DMS79 (cell line): Measurements from ENCODE around the gene PADI1.

ENCODE experiments used
- DNase-seq: peaks from one replicate; lab custom pipeline; 2025; lab: John Stamatoyannopoulos, UW

Gene PADI1

GRCh38 chr1:17204546-17205440 is at the start of gene PADI1:
TSS of gene PADI1 (plus strand) at chr1:17205128. CDS start at chr1:17205218, 90 bp downstream.
- DNase-seq, result no peak

DNA sequence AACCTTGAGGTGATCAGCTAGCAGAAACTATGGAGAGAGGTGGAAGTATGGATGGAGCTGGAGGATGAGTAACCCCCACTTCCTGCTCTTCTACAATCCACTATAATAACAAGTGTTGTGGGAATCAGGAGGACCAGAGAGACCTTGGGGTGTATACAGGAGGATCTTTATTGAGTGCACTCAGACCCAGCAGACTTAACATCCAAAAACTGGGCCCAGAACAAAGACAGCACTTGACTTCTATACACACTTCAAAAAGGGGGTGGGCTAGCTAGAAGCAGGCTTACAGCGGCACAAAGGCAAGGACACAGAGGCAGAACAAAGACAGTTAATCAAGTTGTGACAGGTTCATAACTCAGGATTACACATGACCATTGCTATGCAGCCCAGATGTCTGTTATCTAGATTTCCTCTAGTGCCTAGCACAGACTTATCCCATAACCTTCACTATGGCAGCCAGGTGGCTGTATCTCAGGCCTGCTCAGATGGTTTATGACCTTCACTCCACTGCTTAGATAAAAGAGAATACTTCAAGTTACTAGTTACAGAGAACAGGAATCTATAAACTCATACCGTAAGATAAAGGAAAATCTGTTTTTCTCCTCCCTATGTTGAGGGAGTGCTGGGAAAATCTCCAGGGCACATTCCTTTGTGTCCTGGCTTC is 49.5 kb upstream of the PADI1 start:
- no peak for DNase-seq

- DNase-seq, result no peak
These were observed 48.8 kb upstream of the PADI1 start for GRCh38 chr1:17156108-17156507.

- no peak for DNase-seq
These were observed 46.0 kb upstream of the PADI1 start for GRCh38 chr1:17158961-17159360.

DNA sequence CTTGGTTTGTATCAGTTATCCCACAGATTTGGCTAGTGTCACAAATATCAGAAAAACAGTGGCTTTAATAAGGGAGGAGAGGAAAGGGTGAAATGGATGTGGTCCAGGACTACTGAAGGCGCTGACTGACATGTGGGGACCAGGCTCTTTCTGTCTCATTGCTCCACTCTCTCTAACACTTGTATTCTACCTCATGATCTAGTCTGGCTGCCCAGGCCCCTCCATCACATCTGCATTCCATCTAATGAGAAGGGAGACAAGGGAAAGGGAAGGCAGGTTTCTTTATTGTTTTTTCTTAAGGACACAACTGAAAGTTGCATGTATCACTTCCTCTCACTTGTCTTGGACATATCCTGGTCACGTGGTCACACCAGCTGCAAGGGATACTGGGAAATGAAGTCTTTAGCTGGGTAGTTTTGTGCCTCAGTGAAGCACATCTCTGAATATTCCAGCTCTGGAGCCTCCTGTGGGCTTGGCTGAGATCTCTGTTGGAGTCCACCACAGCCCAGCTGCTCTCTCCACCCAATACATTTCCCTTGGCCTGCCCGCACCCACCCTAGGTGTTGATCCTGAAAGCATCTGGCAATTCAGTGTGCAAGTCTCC is 43.7 kb upstream of the PADI1 start:
- DNase-seq, result no peak

DNA sequence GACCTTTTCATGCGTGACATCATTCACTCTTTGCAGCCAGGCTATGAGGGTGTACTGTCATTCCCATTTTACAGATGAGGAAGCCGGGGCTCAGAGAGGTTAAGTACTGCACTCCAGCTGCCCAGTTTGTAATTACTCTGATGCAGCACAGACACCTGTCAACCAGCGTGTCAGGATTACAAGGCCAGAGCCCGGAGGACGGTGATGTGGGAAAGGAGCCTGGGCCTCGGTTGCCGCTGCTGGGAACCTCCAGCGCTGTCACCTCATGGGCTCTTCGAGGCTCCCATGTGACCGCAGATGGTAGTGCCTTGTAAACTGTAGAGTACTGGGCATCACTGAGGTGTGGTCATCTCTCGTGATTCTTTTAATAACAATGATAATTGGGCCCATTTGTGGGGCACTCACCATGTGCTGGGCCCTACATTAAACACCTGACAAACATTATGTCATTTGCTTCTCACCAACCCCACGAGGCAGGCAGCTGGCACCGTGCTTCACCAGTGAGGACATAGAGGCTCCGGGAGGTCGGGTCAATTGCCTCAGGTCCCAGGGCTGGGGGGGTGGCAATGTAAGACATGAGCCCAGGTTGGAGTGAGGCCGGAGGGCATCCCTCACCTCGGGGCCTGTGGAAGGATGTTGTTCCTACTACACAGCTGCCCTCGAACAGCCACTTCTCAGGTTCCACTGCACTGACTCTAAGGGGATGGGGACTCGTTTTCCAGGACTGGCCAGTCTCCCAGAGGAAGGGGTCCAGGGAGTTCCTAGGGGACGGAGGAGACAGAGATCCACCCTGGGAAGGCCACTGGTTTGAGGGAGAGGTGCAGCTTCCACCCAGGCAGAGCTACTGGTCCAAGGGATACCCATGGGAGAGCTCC is 42.8 kb upstream of the PADI1 start:
- DNase-seq, result no peak

DNA sequence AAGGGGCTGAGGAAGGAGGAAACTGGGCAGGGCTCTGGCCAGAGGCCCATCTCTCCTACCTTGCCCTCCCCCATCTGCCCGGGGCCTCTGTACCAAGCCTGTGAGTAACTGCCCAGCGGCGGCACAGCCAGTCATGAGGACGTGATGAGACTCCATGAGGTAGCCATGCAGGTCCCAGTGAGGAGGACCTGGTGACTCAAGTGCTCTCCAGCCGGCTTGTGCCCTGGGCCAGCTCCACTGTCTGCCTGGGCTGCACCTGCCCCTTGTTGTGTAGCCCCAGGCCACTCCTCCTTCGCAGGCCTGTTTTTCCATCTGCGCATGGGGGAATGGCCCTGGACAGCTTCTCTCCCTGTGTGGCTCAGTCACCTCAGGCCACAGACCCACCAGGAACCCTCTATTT is 42.0 kb upstream of the PADI1 start:
- no peak for DNase-seq

- DNase-seq, result no peak
These were observed 41.6 kb upstream of the PADI1 start for GRCh38 chr1:17163371-17163770.

DNA sequence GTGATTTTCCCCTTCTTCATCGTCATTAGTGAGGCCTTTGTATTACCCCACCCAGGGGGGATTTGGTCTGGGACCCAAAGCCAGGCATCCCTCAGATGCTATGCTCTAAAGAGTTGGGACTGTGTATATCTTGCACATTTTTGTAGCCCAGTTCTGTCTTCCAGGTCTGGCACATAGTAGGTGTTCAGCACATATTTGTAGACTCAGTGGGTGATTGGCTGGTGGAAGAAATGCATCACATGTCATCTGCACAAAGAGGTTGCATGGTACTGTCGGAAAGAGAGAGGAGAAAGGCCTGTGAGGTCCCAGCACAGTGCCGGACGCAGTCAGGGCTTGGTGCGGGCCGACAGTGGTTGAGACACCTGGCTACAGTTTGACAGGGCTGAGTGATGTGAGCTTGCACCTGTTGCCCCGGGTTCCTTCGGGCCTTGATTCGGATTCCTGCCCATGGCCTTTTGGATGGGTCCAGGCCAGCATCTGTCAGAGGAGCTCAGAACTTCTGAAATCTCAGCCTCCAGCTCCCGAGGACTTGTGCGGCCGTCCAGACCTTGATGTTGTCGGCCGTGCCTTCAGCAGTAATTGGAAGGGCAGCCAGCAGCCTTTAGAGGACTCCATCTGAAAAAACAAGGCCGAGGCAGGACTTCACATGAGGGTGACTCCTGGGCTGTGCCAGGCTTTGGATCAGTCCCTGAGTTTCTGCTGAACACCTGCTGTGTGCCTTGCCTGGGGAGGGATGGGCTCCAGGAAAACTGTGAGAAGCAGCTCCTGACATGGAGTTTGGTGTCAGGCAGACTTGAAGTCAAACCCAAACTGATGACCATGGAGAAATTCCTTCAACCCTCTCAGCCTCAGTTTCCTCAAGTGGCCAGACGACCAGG is 40.9 kb upstream of the PADI1 start:
- no peak for DNase-seq

GRCh38 chr1:17165823-17166222 is 39.1 kb upstream of the PADI1 start:
- DNase-seq, result no peak

GRCh38 chr1:17167041-17167785 is 37.7 kb upstream of the PADI1 start:
- DNase-seq, result no peak

GRCh38 chr1:17167786-17168090 is 37.2 kb upstream of the PADI1 start:
- no peak for DNase-seq

DNA sequence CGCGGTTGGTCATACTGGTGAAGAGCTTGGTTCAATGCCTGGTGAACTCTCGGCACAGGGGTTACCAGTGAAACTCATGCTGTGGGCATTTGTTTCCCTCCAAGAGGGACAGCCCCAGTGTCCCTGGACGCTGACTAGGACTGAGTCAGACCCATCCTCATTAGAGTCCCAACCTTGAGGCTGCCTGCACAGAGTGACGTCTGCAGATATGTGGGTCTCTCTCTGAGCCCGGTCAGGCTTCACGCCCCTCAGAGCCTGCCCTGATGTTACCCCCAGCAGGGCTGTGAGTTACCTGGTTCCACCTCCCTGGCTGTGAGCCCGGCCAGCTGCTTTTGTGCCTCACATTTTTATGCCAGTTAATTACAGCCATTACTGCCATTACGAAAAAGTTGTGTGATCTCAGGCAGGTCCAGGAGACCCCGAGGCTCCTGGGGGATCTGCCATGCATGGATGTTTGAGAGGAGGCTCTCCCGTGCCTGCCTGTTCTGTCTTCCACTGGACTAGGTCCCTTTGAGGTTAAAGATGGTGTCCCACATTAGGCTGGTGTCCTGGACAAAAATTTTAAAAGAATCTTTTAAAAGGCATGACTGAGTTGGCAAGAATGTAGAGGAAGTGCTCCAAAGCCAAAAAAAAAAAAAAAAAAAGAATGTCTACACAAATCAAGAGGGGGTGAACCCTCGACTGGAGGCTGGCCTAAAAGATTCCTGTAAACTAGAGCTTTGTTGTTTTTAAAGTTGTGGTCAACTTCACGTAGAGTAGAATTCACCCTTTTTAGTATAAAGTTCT is 36.6 kb upstream of the PADI1 start:
- DNase-seq, result peak; percentile 21

- DNase-seq, result no peak
These were observed 34.4 kb upstream of the PADI1 start for GRCh38 chr1:17170571-17170970.

- no peak for DNase-seq
These were observed 31.7 kb upstream of the PADI1 start for GRCh38 chr1:17173217-17173616.

- no peak for DNase-seq
These were observed 28.4 kb upstream of the PADI1 start for GRCh38 chr1:17176306-17177061.

GRCh38 chr1:17177651-17178050 is 27.3 kb upstream of the PADI1 start:
- DNase-seq, result no peak

DNA sequence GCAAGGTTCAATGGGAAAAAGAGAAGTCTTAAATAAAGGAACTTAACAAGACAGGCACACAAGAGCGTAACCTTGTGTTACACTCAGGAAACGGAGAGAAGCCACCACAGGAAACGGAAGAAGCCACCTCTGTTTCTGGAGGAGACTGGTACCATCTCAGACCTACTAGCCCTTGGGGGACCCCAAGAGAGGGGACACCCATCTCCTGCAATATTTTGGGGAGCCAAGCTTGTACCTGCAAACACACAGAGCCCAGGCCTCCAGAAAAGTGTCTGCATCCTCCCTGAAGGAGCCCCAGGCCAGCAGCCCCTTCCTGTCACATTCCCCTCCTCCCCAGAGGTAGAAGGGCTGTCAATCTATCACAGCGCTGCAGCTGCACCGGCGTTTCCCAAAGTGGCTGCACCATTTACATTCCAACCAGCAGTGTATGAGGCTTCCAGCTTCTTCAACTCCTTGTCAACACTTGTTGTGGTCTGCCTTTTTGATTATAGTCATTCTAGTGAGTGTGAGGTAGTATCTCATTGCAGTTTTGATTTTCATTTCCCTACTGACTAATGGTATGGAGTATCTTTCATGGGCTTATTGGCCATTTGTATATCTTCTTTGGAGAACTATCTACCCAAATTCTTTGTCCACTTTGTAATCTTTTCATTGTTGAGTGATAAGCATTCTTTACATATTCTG is 23.0 kb upstream of the PADI1 start:
- no peak for DNase-seq
